Endothelial cell of umbilical vein (primary cell): ENCODE measurements around the gene STK38. TPM values are rescaled to one million over a fixed set of nuclear protein-coding genes. Genes with fewer than 3 reads are reported as not detected.

Experiments used
- BruUV-seq: library from RNA; stranded (reverse); fragments of 400-500 nt; replicated peaks from 2 replicates; lab custom pipeline; 2021; lab: Mats Ljungman, UMichigan
- CTCF ChIA-PET: fragments of 300-600, 350-600 bp; sonication (Branson Sonifier 250); formaldehyde crosslinking; loops from one replicate; lab custom pipeline; 2021; ENCODE audit warnings: antibody characterized with exemption, inconsistent platforms; lab: Charles Lee
- POLR2A ChIA-PET: fragments of 300-600, 350-600 bp; sonication (Branson Sonifier 250); formaldehyde crosslinking; loops from one replicate; lab custom pipeline; 2021; ENCODE audit warnings: antibody characterized with exemption, inconsistent platforms; lab: Charles Lee
- DNase-seq: peaks from one replicate; pipeline ENCODE4 v3.0.0-alpha.2; 2011; ENCODE audit warnings: low read depth, low spot score
- FAIRE-seq: peaks from 2 replicates; lab custom pipeline; 2011; peaks lifted over from hg19 to GRCh38; lab: Jason Lieb, UNC
- H2AFZ ChIP-seq: 2 replicates; pipeline ENCODE4 v1.6.0; 2012; ENCODE audit warnings: low read depth, low read length, control low read depth, inconsistent platforms
- H3K27ac ChIP-seq: 2 replicates; pipeline ENCODE4 v1.5.1; 2011; ENCODE audit warnings: low read depth, mild to moderate bottlenecking, control low read depth, low read length, moderate library complexity; ENCODE audit not compliant: insufficient read depth
- H3K27me3 ChIP-seq, 2 experiments: 2 replicates each; pipeline versions ENCODE4 v1.6.0 to v1.6.1; 2011; ENCODE audit warnings: low read length in 2 of 2, mixed read lengths in 1 of 2; ENCODE audit not compliant: control insufficient read depth in 2 of 2, insufficient read depth in 2 of 2
- H3K36me3 ChIP-seq, 2 experiments: 2 replicates in 1 of 2; 3 replicates in 1 of 2; pipeline ENCODE4 v1.5.1; 2011; ENCODE audit warnings: low read length in 2 of 2, mild to moderate bottlenecking in 1 of 2, moderate library complexity in 1 of 2; ENCODE audit not compliant: control insufficient read depth in 2 of 2, insufficient read depth in 2 of 2; ENCODE audit errors: extremely low read depth in 1 of 2
- H3K4me1 ChIP-seq: 3 replicates; pipeline ENCODE4 v1.5.1; 2011; ENCODE audit warnings: mild to moderate bottlenecking, low read length; ENCODE audit not compliant: control insufficient read depth, insufficient read depth; ENCODE audit errors: extremely low read depth
- H3K4me2 ChIP-seq: 2 replicates; pipeline ENCODE4 v1.6.1; 2011; ENCODE audit warnings: low read length, control low read depth, mixed read lengths; ENCODE audit not compliant: insufficient read depth
- H3K4me3 ChIP-seq, 3 experiments: fragments of 200-600 bp in 1 of 3; sonication (generic), shearing (Covaris generic) in 1 of 3; replicated peaks in 1 of 3; 2 replicates each; pipeline ENCODE4 v1.5.1; 2011 to 2016; ENCODE audit warnings: control low read depth in 3 of 3, low read length in 3 of 3, mild to moderate bottlenecking in 2 of 3, inconsistent platforms in 1 of 3, low read depth in 1 of 3, moderate library complexity in 1 of 3; ENCODE audit not compliant: insufficient read depth in 1 of 3
- H3K79me2 ChIP-seq: 2 replicates; pipeline ENCODE4 v1.6.0; 2012; ENCODE audit warnings: low read length, inconsistent platforms; ENCODE audit not compliant: control insufficient read depth, insufficient read depth
- H3K9ac ChIP-seq: replicated peaks from 2 replicates; pipeline ENCODE3; 2011; ENCODE audit warnings: low read length, control low read depth; ENCODE audit not compliant: insufficient read depth; ENCODE audit errors: extremely low read depth
- H3K9me1 ChIP-seq: replicated peaks from 3 replicates; pipeline ENCODE4 v1.6.0; 2011; ENCODE audit warnings: mild to moderate bottlenecking, low read length; ENCODE audit not compliant: control insufficient read depth, insufficient read depth; ENCODE audit errors: extremely low read depth
- H3K9me3 ChIP-seq: replicated peaks from 2 replicates; pipeline ENCODE4 v1.5.1; 2012; ENCODE audit warnings: low read length, inconsistent platforms; ENCODE audit not compliant: control insufficient read depth, insufficient read depth
- H4K20me1 ChIP-seq: replicated peaks from 2 replicates; pipeline ENCODE3; 2011; ENCODE audit warnings: mild to moderate bottlenecking, low read length; ENCODE audit not compliant: control insufficient read depth, insufficient read depth; ENCODE audit errors: extremely low read depth
- EZH2 ChIP-seq: IDR thresholded peaks from 2 replicates; pipeline ENCODE4 v1.6.1; 2012; ENCODE audit warnings: borderline replicate concordance, low read depth, mild to moderate bottlenecking, moderate library complexity, low read length, inconsistent platforms; ENCODE audit not compliant: severe bottlenecking
- FOS ChIP-seq: IDR thresholded peaks from 2 replicates; pipeline ENCODE4 v1.6.1; 2011; ENCODE audit warnings: mild to moderate bottlenecking, low read length, moderate library complexity, borderline replicate concordance; ENCODE audit not compliant: insufficient read depth
- GATA2 ChIP-seq: IDR thresholded peaks from 2 replicates; pipeline ENCODE4 v1.7.0; 2011; ENCODE audit warnings: low read depth, mild to moderate bottlenecking, moderate library complexity, mixed read lengths, low read length; ENCODE audit not compliant: insufficient read length, insufficient read depth
- JUN ChIP-seq: IDR thresholded peaks from 2 replicates; pipeline ENCODE4 v1.6.1; 2011; ENCODE audit warnings: borderline replicate concordance, low read depth; ENCODE audit not compliant: insufficient read length, insufficient read depth
- MYC ChIP-seq: IDR thresholded peaks from one replicate; pipeline ENCODE4 v1.6.1; 2011; ENCODE audit warnings: mild to moderate bottlenecking, low read depth, low read length
- POLR2A ChIP-seq: IDR thresholded peaks from 2 replicates; pipeline ENCODE4 v1.6.1; 2012; ENCODE audit warnings: low read depth, mild to moderate bottlenecking, control low read depth, low read length
- POLR2AphosphoS5 ChIP-seq: IDR thresholded peaks from 2 replicates; pipeline ENCODE4 v1.6.1; 2012; ENCODE audit warnings: low read depth, mild to moderate bottlenecking, control low read depth, low read length, moderate library complexity; ENCODE audit not compliant: insufficient read depth
- dilution Hi-C: fragments of 300-500 bp; cut with MboI; formaldehyde crosslinking; loops from one replicate; pipeline ENCODE4 v1.15.0; 2019; ENCODE audit warnings: low sequenced_read_pairs; ENCODE audit not compliant: extremely low pct_ligation_motif_present
- intact Hi-C: fragments of 100-400 bp; cut with micrococcal nuclease; formaldehyde crosslinking; loops from one replicate; pipeline ENCODE4 v1.10.0; 2022
- polyA plus RNA-seq, 4 experiments: library from polyadenylated mRNA; depleted of rRNA in 3 of 4; stranded (reverse) in 3 of 4; unstranded in 1 of 4; fragments of >200 nt; gene quantifications; 2 replicates each; pipeline versions ENCODE4 v1.2.1 to v1.2.3, GENCODE V29; 2011 to 2012; ENCODE audit warnings: missing spikeins in 1 of 4
- total RNA-seq: library from RNA; stranded (reverse); gene quantifications from 2 replicates; pipeline ENCODE4 v1.2.3, GENCODE V29; 2021
- TF ChIP-seq, protein P1 (sequence below): IDR thresholded peaks from 2 replicates; pipeline ENCODE4 v1.6.1; 2011; ENCODE audit not compliant: insufficient read depth, insufficient read length
- TF ChIP-seq, protein P2 (sequence below), 2 donors: IDR thresholded peaks; 1 replicate in 1 of 2; 2 replicates in 1 of 2; pipeline ENCODE4 v1.5.1; 2011; ENCODE audit warnings: low read length in 2 of 2, mild to moderate bottlenecking in 2 of 2, moderate library complexity in 2 of 2, control low read depth in 1 of 2, inconsistent platforms in 1 of 2, low read depth in 1 of 2; ENCODE audit not compliant: insufficient read depth in 1 of 2; ENCODE audit errors: extremely low read depth in 1 of 2

The STK38 gene
- total and polyA plus RNA-seq, 2 donors (not counting 3 experiments of a cell fraction or from before 2014, with no cell fraction given): 10.1 to 30.3 TPM

DNA sequence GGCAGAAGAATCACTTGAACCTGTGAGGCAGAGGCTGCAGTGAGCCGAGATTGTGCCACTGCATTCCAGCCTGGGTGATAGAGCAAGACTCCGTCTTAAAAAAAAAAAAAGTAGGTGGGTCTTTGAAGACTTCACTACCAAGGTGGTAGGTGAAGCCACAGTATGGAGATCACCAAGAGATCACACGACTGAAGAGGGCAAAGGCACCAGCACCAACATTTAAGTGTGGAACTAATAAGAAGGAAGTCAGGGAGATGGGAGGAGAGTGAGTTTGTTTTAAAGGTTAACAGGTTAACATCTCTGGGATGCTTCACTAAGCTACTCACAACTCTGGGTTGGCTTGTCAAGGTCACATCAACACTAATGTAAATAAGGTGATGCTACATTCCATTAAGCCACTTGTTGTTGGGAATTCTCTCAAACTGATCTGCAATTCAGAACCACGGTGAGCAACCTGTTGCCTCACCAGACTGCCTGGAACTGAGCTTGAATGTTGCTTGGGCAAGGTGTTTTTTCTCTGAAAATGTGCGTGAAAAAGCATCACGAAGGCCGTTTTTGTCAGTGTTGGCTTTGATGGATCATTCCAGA lies 55.8 kb downstream of the STK38 start:
- no peaks in the 10 kb centered on the region for H3K9me1 ChIP-seq
- no peaks in the 10 kb centered on the region for H3K9me3 ChIP-seq
- no peak overlapping the region for H3K9ac ChIP-seq
- no peak overlapping the region for H3K4me2 ChIP-seq
- TF ChIP-seq JUN: no peak
- TF ChIP-seq, protein P1, sequence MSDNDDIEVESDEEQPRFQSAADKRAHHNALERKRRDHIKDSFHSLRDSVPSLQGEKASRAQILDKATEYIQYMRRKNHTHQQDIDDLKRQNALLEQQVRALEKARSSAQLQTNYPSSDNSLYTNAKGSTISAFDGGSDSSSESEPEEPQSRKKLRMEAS: no peak
- no peak for TF ChIP-seq EZH2
- TF ChIP-seq MYC: no peak
- TF ChIP-seq POLR2A: no peak
- TF ChIP-seq, protein P2, sequence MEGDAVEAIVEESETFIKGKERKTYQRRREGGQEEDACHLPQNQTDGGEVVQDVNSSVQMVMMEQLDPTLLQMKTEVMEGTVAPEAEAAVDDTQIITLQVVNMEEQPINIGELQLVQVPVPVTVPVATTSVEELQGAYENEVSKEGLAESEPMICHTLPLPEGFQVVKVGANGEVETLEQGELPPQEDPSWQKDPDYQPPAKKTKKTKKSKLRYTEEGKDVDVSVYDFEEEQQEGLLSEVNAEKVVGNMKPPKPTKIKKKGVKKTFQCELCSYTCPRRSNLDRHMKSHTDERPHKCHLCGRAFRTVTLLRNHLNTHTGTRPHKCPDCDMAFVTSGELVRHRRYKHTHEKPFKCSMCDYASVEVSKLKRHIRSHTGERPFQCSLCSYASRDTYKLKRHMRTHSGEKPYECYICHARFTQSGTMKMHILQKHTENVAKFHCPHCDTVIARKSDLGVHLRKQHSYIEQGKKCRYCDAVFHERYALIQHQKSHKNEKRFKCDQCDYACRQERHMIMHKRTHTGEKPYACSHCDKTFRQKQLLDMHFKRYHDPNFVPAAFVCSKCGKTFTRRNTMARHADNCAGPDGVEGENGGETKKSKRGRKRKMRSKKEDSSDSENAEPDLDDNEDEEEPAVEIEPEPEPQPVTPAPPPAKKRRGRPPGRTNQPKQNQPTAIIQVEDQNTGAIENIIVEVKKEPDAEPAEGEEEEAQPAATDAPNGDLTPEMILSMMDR (IDR thresholded peaks at IDR 0.05; ENCODE audit: extremely low read depth in 1 of 2, insufficient read depth in 1 of 2, low read depth in 1 of 2, low read length in 2 of 2): no peak
- no peak for TF ChIP-seq POLR2AphosphoS5
- no peak for TF ChIP-seq GATA2
- no peak for TF ChIP-seq FOS
- BruUV-seq: no TSS peak
- H3K79me2 ChIP-seq: no peaks in the 10 kb centered on the region
- no peaks in the 10 kb centered on the region for H4K20me1 ChIP-seq
- dilution Hi-C loops (no loop called here), intact Hi-C loops (no loop called here)
- peak; percentile 44 for FAIRE-seq
- H3K27me3 ChIP-seq: no peaks in the 10 kb centered on the region
- no peak overlapping the region for H3K27ac ChIP-seq
- no peak overlapping the region for H2AFZ ChIP-seq
- peaks cover 6 to 17% of the 10 kb centered on the region in 2 experiments for H3K36me3 ChIP-seq
- no peaks in the 10 kb centered on the region for H3K4me1 ChIP-seq
- ChIA-PET POLR2A (no interaction called here), CTCF (no interaction called here)
- no peak for DNase-seq
- H3K4me3 ChIP-seq: no peak overlapping the region
